Endodermal cell (in vitro differentiated cells): ENCODE data around the gene CABP4. TPM values are rescaled to one million over a fixed set of nuclear protein-coding genes. Genes with fewer than 3 reads are reported as not detected.
A peak's percentile ranks its signal among the peaks of the same experiment; 100 is the strongest.

Experiments used
- DNase-seq: peaks from one replicate; pipeline ENCODE4 v3.0.0-alpha.2; 2017
- H3K27ac ChIP-seq: 2 replicates; pipeline ENCODE4 v1.5.1; 2013; ENCODE audit warnings: mild to moderate bottlenecking, low read depth, low read length, moderate library complexity
- H3K27me3 ChIP-seq: 2 replicates; pipeline ENCODE4 v1.6.1; 2013; ENCODE audit warnings: mild to moderate bottlenecking, low read length, moderate library complexity; ENCODE audit not compliant: insufficient read depth, control insufficient read depth, poor library complexity, severe bottlenecking
- H3K36me3 ChIP-seq: 2 replicates; pipeline ENCODE4 v1.7.0; 2013; ENCODE audit warnings: mild to moderate bottlenecking, low read length, moderate library complexity; ENCODE audit not compliant: control insufficient read depth, insufficient read depth
- H3K4me1 ChIP-seq: one replicate; pipeline ENCODE4 v1.7.0; 2013; ENCODE audit warnings: low read length; ENCODE audit not compliant: control insufficient read depth, insufficient read depth
- H3K4me3 ChIP-seq: 2 replicates; pipeline ENCODE4 v1.5.1; 2013; ENCODE audit warnings: mild to moderate bottlenecking, low read length, moderate library complexity
- H3K9ac ChIP-seq: 2 replicates; pipeline ENCODE4 v1.6.1; 2013; ENCODE audit warnings: mild to moderate bottlenecking, low read length, moderate library complexity; ENCODE audit not compliant: poor library complexity, severe bottlenecking; ENCODE audit errors: extremely low read depth
- H3K9me3 ChIP-seq: 2 replicates; pipeline ENCODE4 v1.6.1; 2013; ENCODE audit warnings: mild to moderate bottlenecking, low read length, moderate library complexity; ENCODE audit not compliant: control insufficient read depth
- H3K27ac Mint-ChIP-seq: 2 replicates; pipeline ENCODE4 v1.8.0; 2020; ENCODE audit warnings: mixed read lengths
- H3K27me3 Mint-ChIP-seq: 2 replicates; pipeline ENCODE4 v1.8.0; 2021; ENCODE audit warnings: mild to moderate bottlenecking, mixed read lengths; ENCODE audit not compliant: insufficient read depth
- H3K36me3 Mint-ChIP-seq: 2 replicates; pipeline ENCODE4 v1.8.0; 2020; ENCODE audit warnings: low read depth, mixed read lengths
- H3K4me1 Mint-ChIP-seq: 2 replicates; pipeline ENCODE4 v1.8.0; 2020; ENCODE audit warnings: mixed read lengths
- H3K4me3 Mint-ChIP-seq: 2 replicates; pipeline ENCODE4 v1.8.0; 2020; ENCODE audit warnings: mild to moderate bottlenecking, moderate library complexity, mixed read lengths
- H3K9me3 Mint-ChIP-seq: 2 replicates; pipeline ENCODE4 v1.8.0; 2020; ENCODE audit warnings: mild to moderate bottlenecking, mixed read lengths
- WGBS, 2 experiments: methylation state at CpG; one replicate each; pipeline versions ENCODE4 v1.1.5 to v1.1.7; 2013; ENCODE audit warnings: missing lambda C conversion rate in 2 of 2, mixed read lengths in 1 of 2; ENCODE audit not compliant: insufficient coverage in 1 of 2, insufficient read length in 1 of 2; 5-methylcytosine and 5-hydroxymethylcytosine counted together
- total RNA-seq, 2 donors: library from RNA; stranded (reverse); fragmentation: NEBNext Ultra II Directional in 1 of 2; extraction: Animal tissue kit (Norgen Biotek cat#: 25700) in 1 of 2; gene quantifications; 2 replicates in 1 of 2; 3 replicates in 1 of 2; pipeline ENCODE4 v1.2.1, GENCODE V29; 2021
- TF ChIP-seq, protein P1 (sequence below): fragments of 200-600 bp; sonication (generic); conservative IDR thresholded peaks from 2 replicates; pipeline ENCODE4 v1.5.0; 2021; ENCODE audit warnings: antibody characterized with exemption, mild to moderate bottlenecking

Gene CABP4
- total RNA-seq, 2 donors from 2014 or later = not detected

DNA sequence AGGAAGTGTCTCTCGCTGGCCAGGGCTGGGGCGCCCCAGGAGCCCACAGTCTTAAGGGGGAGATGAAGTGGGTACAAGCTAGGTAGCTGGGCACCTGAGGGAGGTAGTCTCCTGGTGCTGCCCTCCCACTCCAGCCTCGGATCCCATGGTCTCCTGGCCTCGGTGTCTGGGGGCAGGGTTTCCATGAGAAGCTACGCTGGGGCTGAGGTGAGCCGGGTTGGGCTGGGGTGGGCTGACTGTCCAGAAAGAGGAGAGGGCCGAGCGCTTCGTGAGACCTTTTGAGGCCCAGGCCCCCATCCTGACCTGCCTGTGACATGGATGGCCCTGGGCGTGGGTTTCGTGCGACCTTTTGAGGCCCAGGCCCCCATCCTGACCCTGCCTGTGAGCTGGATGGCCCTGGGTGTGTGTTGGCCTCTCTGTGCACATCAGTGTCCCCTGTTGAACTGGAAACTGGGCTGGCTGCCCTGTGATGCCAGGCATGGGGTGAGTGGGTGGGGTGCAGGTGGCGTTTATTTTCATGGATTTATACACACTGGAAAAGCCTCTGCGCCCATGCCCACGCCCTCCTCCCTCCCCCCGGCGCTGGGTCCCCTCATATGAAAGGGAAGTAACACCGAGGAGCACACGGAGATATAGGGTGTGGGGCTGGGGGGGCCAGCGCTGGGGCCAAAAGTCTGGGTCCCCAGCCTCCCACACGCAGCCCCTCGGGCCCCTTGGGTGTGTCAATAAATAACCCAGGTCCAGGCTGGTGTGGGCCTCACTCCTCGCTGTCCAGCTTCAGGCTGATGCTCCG is 36.3 kb downstream of the CABP4 start:
- H3K4me1 Mint-ChIP-seq = no peaks in the 10 kb centered on the region
- H3K36me3 Mint-ChIP-seq = peaks cover 34% of the 10 kb centered on the region
- Histone ChIP-seq H3K4me3 (no peak overlapping the region), H3K27me3 (no peaks in the 10 kb centered on the region), H3K9me3 (no peaks in the 10 kb centered on the region), H3K4me1 (no peaks in the 10 kb centered on the region), H3K27ac (no peak overlapping the region), H3K9ac (no peak overlapping the region), H3K36me3 (peaks cover 11% of the 10 kb centered on the region)
- TF ChIP-seq, protein P1, sequence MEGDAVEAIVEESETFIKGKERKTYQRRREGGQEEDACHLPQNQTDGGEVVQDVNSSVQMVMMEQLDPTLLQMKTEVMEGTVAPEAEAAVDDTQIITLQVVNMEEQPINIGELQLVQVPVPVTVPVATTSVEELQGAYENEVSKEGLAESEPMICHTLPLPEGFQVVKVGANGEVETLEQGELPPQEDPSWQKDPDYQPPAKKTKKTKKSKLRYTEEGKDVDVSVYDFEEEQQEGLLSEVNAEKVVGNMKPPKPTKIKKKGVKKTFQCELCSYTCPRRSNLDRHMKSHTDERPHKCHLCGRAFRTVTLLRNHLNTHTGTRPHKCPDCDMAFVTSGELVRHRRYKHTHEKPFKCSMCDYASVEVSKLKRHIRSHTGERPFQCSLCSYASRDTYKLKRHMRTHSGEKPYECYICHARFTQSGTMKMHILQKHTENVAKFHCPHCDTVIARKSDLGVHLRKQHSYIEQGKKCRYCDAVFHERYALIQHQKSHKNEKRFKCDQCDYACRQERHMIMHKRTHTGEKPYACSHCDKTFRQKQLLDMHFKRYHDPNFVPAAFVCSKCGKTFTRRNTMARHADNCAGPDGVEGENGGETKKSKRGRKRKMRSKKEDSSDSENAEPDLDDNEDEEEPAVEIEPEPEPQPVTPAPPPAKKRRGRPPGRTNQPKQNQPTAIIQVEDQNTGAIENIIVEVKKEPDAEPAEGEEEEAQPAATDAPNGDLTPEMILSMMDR = no peak
- no peaks in the 10 kb centered on the region for H3K9me3 Mint-ChIP-seq
- 89 to 95% methylated on average over 6 to 24 of the region's 24 CpGs for WGBS, 2 experiments
- H3K4me3 Mint-ChIP-seq = no peak overlapping the region
- H3K27ac Mint-ChIP-seq = no peak overlapping the region
- DNase-seq = peak; percentile 36
- no peaks in the 10 kb centered on the region for H3K27me3 Mint-ChIP-seq

DNA sequence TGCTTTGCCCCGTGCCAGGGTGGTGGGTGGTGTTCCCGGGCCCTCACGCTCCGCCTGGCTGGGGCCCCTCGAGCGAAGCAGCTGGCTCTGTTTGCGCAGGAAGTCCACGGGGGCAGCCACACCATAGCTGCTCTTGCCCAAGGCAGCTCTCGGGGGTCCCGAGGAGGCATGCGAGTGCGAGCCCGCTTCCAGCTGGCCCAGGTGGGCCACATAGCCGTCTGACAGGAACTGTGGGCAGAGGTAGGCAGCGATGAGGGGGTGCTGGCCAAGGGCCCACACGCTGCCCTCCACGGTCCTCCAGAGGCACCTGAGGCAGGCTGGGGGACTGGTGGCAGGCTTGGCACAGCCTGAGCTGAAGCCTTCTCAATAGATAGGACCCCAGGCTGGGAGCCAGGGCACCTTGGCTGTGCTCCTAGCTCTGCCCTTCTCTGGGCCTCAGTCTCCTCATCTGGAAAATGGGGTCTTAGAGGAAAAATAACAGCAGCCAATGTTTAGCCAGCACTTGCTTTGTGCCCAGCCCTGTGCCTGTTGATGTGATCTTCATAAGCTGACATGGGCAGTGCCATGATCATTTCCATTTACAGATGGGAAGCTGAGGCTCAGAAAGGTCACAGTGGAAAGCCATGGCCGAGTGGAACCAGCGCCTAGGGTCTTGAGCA is 37.0 kb downstream of the CABP4 start:
- Histone ChIP-seq H3K36me3 (peaks cover 11% of the 10 kb centered on the region), H3K27ac (no peak overlapping the region), H3K27me3 (no peaks in the 10 kb centered on the region), H3K9me3 (no peaks in the 10 kb centered on the region), H3K4me1 (no peaks in the 10 kb centered on the region), H3K9ac (no peak overlapping the region), H3K4me3 (no peak overlapping the region)
- H3K9me3 Mint-ChIP-seq = no peaks in the 10 kb centered on the region
- no peak overlapping the region for H3K4me3 Mint-ChIP-seq
- DNase-seq = no peak
- H3K36me3 Mint-ChIP-seq = peaks cover 34% of the 10 kb centered on the region
- TF ChIP-seq, protein P1 = no peak
- no peaks in the 10 kb centered on the region for H3K27me3 Mint-ChIP-seq
- no peak overlapping the region for H3K27ac Mint-ChIP-seq
- WGBS, 2 experiments = 93 to 98% methylated on average over 14 to 19 of the region's 19 CpGs
- H3K4me1 Mint-ChIP-seq = no peaks in the 10 kb centered on the region

DNA sequence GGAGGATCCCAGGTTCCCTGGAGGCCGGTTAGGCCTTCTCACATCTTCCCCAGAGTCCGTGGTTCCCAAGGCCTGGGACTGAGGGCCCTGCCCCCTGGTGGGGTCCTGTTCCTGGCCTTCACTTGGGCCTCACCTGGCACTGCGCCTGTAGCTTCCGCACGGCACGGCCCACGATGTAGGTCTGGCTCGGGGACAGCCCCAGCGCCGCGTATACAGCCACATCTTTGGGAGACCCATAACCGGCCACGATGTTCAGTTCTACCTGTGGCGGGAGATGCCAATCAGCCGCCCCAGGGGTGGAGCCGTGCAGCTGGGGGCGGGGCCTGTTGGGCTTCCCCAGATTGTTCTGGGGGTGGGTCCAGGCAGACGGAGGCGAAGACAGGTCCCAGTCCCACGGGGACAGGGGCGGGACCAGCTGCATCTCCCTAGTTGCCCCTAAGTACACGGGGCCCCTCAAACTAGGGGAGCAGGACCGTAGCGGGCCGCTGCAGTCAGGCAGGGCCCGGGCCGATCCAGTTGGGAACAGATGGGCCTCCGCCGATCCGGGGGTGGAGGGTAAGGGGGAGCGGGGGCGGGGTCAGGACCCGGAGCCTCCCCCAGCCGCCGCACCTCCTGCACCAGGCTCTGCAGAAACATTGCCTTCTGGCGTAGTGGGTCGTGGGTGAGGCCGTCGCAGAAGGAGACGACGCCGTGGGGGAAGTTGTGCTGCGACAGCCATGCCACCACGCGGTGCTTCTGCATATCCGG is 37.8 kb downstream of the CABP4 start:
- no peak overlapping the region for H3K9ac ChIP-seq
- peak; percentile 80 for DNase-seq

More for the DNA sequence above, 37.8 kb downstream of the CABP4 start:
- H3K36me3 Mint-ChIP-seq = peaks cover 31% of the 10 kb centered on the region
- TF ChIP-seq, protein P1 = peak; percentile 21
- H3K9me3 ChIP-seq = no peaks in the 10 kb centered on the region
- no peaks in the 10 kb centered on the region for H3K27me3 ChIP-seq
- H3K36me3 ChIP-seq = peaks cover 11% of the 10 kb centered on the region
- no peaks in the 10 kb centered on the region for H3K4me1 ChIP-seq
- no peaks in the 10 kb centered on the region for H3K9me3 Mint-ChIP-seq
- no peak overlapping the region for H3K27ac ChIP-seq
- no peak overlapping the region for H3K4me3 ChIP-seq
- H3K27me3 Mint-ChIP-seq = no peaks in the 10 kb centered on the region
- 92 to 94% methylated on average over 35 to 46 of the region's 46 CpGs for WGBS, 2 experiments
- no peak overlapping the region for H3K4me3 Mint-ChIP-seq
- H3K27ac Mint-ChIP-seq = peak overlapping the region; percentile 39
- H3K4me1 Mint-ChIP-seq = no peaks in the 10 kb centered on the region
